HL-60 (cell line): ENCODE measurements around the gene PP2D1.

ENCODE experiments used
- GABPA ChIP-seq: IDR thresholded peaks from 2 replicates; pipeline ENCODE4 v1.6.1; 2012; ENCODE audit warnings: low read depth
- TF ChIP-seq, protein P1 (sequence below): IDR thresholded peaks from one replicate; pipeline ENCODE4 v1.5.1; 2011; ENCODE audit warnings: low read length, control low read depth, inconsistent platforms; ENCODE audit not compliant: insufficient read depth
- TF ChIP-seq, protein P2 (sequence below): IDR thresholded peaks from 2 replicates; pipeline ENCODE4 v1.6.1; 2012; ENCODE audit warnings: low read depth; ENCODE audit not compliant: insufficient replicate concordance

- TF ChIP-seq, protein P1, sequence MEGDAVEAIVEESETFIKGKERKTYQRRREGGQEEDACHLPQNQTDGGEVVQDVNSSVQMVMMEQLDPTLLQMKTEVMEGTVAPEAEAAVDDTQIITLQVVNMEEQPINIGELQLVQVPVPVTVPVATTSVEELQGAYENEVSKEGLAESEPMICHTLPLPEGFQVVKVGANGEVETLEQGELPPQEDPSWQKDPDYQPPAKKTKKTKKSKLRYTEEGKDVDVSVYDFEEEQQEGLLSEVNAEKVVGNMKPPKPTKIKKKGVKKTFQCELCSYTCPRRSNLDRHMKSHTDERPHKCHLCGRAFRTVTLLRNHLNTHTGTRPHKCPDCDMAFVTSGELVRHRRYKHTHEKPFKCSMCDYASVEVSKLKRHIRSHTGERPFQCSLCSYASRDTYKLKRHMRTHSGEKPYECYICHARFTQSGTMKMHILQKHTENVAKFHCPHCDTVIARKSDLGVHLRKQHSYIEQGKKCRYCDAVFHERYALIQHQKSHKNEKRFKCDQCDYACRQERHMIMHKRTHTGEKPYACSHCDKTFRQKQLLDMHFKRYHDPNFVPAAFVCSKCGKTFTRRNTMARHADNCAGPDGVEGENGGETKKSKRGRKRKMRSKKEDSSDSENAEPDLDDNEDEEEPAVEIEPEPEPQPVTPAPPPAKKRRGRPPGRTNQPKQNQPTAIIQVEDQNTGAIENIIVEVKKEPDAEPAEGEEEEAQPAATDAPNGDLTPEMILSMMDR = no peak
- TF ChIP-seq GABPA = no peak
- TF ChIP-seq, protein P2, sequence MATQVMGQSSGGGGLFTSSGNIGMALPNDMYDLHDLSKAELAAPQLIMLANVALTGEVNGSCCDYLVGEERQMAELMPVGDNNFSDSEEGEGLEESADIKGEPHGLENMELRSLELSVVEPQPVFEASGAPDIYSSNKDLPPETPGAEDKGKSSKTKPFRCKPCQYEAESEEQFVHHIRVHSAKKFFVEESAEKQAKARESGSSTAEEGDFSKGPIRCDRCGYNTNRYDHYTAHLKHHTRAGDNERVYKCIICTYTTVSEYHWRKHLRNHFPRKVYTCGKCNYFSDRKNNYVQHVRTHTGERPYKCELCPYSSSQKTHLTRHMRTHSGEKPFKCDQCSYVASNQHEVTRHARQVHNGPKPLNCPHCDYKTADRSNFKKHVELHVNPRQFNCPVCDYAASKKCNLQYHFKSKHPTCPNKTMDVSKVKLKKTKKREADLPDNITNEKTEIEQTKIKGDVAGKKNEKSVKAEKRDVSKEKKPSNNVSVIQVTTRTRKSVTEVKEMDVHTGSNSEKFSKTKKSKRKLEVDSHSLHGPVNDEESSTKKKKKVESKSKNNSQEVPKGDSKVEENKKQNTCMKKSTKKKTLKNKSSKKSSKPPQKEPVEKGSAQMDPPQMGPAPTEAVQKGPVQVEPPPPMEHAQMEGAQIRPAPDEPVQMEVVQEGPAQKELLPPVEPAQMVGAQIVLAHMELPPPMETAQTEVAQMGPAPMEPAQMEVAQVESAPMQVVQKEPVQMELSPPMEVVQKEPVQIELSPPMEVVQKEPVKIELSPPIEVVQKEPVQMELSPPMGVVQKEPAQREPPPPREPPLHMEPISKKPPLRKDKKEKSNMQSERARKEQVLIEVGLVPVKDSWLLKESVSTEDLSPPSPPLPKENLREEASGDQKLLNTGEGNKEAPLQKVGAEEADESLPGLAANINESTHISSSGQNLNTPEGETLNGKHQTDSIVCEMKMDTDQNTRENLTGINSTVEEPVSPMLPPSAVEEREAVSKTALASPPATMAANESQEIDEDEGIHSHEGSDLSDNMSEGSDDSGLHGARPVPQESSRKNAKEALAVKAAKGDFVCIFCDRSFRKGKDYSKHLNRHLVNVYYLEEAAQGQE = no peak
Measured at GRCh38 chr3:20040548-20041196, 28.6 kb upstream of the PP2D1 start.
